NB4 (cell line): Measurements from ENCODE around the gene MPHOSPH8.
"Not testable (repeated sequence)": the region's sequence is repeated elsewhere in the genome, so short reads cannot be mapped to it uniquely, and the experiment has no call there.

Experiments
- DNase-seq: peaks from one replicate; pipeline ENCODE4 v3.0.0; 2010; ENCODE audit warnings: low read depth
- H3K4me3 ChIP-seq: one replicate; pipeline ENCODE4 v1.5.1; 2011; ENCODE audit warnings: mild to moderate bottlenecking, low read depth, low read length, moderate library complexity
- MYC ChIP-seq: IDR thresholded peaks from 2 replicates; pipeline ENCODE4 v1.6.1; 2011; ENCODE audit warnings: low read depth, low read length
- POLR2A ChIP-seq: IDR thresholded peaks from 2 replicates; pipeline ENCODE4 v1.6.1; 2011; ENCODE audit warnings: mild to moderate bottlenecking; ENCODE audit not compliant: insufficient read length; ENCODE audit errors: extremely low read depth
- TF ChIP-seq, protein P1 (sequence below): IDR thresholded peaks from one replicate; pipeline ENCODE4 v1.5.1; 2012; ENCODE audit warnings: low read depth, low read length
- TF ChIP-seq, protein P2 (sequence below): IDR thresholded peaks from 2 replicates; pipeline ENCODE4 v1.6.1; 2011; ENCODE audit warnings: low read depth, low read length

MPHOSPH8 gene

GRCh38 chr13:19618977-19619376 is 14.5 kb upstream of the MPHOSPH8 start:
- TF ChIP-seq MYC, result no peak
- TF ChIP-seq POLR2A, result no peak
- TF ChIP-seq, protein P1, sequence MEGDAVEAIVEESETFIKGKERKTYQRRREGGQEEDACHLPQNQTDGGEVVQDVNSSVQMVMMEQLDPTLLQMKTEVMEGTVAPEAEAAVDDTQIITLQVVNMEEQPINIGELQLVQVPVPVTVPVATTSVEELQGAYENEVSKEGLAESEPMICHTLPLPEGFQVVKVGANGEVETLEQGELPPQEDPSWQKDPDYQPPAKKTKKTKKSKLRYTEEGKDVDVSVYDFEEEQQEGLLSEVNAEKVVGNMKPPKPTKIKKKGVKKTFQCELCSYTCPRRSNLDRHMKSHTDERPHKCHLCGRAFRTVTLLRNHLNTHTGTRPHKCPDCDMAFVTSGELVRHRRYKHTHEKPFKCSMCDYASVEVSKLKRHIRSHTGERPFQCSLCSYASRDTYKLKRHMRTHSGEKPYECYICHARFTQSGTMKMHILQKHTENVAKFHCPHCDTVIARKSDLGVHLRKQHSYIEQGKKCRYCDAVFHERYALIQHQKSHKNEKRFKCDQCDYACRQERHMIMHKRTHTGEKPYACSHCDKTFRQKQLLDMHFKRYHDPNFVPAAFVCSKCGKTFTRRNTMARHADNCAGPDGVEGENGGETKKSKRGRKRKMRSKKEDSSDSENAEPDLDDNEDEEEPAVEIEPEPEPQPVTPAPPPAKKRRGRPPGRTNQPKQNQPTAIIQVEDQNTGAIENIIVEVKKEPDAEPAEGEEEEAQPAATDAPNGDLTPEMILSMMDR, result peak; percentile 65
- no peak overlapping the region for H3K4me3 ChIP-seq
- peak; percentile 53 for DNase-seq

- TF ChIP-seq POLR2A, result no peak
- TF ChIP-seq, protein P2, sequence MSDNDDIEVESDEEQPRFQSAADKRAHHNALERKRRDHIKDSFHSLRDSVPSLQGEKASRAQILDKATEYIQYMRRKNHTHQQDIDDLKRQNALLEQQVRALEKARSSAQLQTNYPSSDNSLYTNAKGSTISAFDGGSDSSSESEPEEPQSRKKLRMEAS, result no peak
- no peak for TF ChIP-seq MYC
- TF ChIP-seq, protein P1, result no peak
- DNase-seq, result no peak
- H3K4me3 ChIP-seq, result no peak overlapping the region
Observed at GRCh38 chr13:19622193-19622592, 11.3 kb upstream of the MPHOSPH8 start.

DNA sequence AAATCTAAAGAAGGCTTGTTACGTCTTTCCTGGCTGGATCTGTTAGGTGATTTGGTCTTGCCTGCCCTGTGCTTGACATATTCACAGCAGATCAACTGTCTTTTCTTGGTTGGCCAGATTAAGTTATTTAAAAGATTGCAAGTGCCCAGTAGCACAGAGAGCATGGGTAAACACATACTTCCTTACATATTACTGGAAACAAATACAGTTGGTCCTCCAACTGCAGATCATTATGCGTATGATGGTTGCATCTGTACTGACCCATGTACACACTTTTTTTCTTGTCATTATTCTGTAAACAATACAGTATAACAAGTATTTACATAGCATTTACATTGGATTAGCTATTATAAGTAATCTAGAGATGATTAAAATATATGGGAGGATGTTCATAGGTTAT is 9.2 kb upstream of the MPHOSPH8 start:
- DNase-seq, result no peak
- H3K4me3 ChIP-seq, result no peak overlapping the region
- TF ChIP-seq, protein P2, result no peak
- TF ChIP-seq MYC (no peak), POLR2A (no peak)
- TF ChIP-seq, protein P1, result no peak

DNA sequence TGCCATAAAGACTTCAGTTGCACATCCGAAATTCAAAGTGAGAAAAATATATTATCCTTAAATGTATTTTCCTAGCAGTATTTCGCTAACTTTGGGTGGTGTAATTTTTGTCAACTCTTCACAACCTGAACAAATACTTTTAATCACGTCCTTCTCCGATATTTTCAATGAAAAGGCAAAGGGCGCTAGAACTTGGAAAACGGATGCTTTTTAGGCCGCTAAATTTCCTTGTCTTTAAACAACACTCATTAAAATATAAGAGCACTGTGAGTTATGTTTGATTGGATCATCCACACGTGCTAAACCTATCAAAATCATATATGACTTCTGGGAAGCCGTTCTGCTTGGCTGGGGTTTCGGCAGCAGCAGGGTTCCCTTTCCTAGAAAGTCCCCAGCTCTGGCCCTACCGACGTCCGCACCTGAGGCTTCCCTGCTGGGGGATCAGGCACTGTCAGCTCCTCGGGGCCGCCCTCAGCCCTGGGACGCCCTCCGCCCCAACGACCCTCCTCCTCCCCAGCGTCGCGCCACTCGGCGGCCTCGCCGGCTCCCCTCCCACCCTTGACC is 462 bp upstream of the MPHOSPH8 start:
- peak overlapping the region; percentile 61 for H3K4me3 ChIP-seq
- TF ChIP-seq, protein P2, result peak; percentile 29; the same call in 1 of the 2 replicates
- TF ChIP-seq POLR2A, result no peak
- no peak for DNase-seq

DNA sequence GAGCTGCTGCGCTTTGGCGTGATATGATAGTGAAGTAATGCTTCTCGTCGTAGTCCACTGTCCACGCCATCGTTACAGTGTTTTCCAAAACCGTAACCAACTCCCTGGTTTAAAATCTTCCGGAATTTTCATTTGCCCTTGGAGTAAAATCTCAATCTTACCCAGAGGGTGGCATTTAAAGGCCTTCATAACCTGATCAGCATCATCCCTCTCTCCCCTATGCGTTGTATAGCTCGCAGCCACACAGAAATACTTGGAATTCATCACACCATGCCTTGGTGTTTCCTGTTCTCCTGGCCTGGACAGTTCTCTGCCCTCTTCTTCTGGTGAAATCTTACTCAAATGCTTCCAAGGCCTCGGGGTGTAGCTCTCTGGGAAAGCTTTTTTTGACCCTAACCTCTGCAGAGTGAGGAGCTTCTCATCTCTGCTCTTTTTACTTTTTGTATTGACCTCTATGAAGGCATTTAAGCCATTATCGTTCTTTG is 839 bp downstream of the MPHOSPH8 start:
- TF ChIP-seq MYC, result no peak
- TF ChIP-seq, protein P2, result 0 out of 2 replicates have a peak, but pooled peaks have one; percentile 25
- H3K4me3 ChIP-seq, result peak overlapping the region; percentile 98
- DNase-seq, result no peak

GRCh38 chr13:19635926-19636325 is 2.5 kb downstream of the MPHOSPH8 start:
- H3K4me3 ChIP-seq, result peak overlapping the region; percentile 98
- DNase-seq, result not testable (repeated sequence)

GRCh38 chr13:19643652-19644051 is 10.2 kb downstream of the MPHOSPH8 start:
- TF ChIP-seq, protein P1, result no peak
- TF ChIP-seq MYC, result no peak
- TF ChIP-seq, protein P2, result no peak
- no peak for TF ChIP-seq POLR2A
- no peak for DNase-seq

More at GRCh38 chr13:19643652-19644051, 10.2 kb downstream of the MPHOSPH8 start:
- no peak overlapping the region for H3K4me3 ChIP-seq
